NCI-H2171 treated with DMSO at 0.1 percent for 48 hours (cell line): ENCODE results near the gene MLYCD.

Source experiments
- DNase-seq: peaks from one replicate; lab custom pipeline; 2025; lab: John Stamatoyannopoulos, UW

MLYCD gene

GRCh38 chr16:83899272-83899897 is 470 bp downstream of the MLYCD start:
- peak; percentile 25 for DNase-seq

DNA sequence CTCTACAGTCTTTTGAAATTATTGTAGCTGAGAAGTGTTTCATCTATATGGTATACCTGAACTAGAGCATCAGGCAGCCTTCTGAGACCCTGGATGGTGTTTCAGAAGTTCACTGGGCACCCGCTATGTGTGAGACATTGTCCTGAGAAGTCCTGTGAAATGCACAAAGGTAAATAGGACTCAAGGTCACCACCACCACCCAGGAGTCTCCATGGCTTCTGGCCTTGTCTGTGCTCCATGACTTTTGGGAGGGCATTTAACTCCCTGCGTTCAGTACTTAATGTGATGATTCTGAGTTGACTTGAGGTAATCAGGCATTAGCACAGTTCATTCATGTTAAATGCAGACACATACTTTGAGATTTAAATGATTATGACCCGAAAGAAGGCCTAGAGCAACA is 1.1 kb downstream of the MLYCD start:
- DNase-seq, result no peak

GRCh38 chr16:83900571-83900970 is 1.7 kb downstream of the MLYCD start:
- DNase-seq, result no peak

- DNase-seq, result no peak
Measured at GRCh38 chr16:83901101-83901500, 2.2 kb downstream of the MLYCD start.

DNA sequence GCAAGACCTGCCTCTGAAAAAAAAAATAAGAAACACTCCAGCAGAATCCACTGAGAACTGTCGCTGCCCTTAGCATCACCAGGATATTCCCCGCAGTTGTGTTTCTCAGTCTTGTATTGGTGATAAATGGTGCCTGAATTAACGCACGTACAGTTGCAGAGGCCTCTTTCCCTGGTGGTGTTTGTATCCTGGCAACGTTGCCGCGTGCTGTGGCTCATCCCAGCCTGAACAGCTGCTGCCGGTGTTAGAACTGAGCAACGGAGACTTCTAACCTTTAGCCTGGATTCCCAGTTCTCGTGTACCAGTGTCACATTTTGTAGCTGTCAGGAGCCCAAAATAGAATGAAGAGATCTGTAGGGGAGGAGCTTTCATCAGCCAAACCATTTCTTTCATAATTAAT is 4.8 kb downstream of the MLYCD start:
- DNase-seq, result peak; percentile 91

DNA sequence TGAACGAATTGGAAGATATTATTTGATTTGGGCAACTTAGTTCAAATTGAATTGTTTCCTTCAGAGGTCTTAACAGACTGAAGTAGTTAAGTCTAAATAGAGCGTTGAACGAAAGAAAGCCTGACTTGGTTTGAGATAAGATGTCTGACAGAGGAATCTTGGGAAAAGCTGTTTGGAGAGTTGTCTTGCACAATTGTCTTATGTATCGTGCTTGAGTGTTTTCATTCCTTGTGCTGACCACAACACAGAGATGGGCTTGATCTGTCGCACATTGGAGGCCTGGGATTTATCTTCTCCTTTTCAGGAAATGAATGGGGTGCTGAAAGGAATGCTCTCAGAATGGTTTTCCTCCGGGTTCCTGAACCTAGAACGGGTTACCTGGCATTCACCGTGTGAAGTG is 7.8 kb downstream of the MLYCD start:
- no peak for DNase-seq

DNA sequence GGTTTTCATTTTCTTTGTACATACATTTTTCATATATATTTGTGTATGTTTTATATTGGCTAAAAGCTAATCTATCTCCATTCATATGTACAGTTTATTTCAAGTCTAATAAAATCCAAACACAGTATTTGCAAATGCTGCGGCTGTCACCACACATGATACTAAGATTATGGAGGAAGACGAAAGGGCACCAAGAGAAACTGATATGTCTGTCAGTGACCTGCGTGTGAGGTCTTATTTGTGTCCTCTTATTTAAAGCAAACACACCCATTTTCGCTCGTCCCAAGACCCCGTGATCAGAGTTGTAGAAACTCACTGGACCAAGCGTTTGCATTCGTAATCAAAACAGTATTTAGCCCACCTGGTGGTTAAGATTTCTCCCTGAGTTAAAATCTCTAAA is 8.2 kb downstream of the MLYCD start:
- DNase-seq, result no peak

DNA sequence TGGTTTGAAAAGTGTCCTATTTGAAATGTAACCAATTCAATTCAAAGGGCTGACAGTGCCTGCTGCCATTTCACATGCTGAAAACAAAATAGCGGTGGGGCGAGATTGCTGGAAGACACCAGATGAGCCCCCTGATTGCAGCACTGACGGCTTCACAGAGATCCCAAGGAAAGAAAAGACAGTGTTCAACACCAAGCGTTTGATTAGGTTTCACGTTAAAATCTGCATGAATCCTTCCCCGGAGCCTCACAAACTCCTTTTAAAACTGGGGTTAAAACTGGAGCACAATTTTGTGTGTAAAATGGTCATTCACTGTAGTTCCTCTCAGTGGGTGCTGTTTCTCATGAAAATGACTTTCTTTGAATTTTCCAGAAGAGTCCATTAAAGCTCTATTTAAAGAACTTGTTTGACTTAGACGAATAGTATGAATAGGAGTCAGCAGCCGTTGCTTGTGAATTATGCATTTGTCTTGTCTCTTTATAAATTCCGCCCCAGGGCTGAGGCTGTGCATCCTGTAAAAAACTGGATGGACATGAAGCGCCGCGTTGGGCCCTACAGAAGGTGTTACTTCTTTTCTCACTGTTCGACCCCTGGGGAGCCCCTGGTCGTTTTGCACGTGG is 8.8 kb downstream of the MLYCD start:
- DNase-seq, result no peak

GRCh38 chr16:83908798-83909197 is 9.9 kb downstream of the MLYCD start:
- no peak for DNase-seq

DNA sequence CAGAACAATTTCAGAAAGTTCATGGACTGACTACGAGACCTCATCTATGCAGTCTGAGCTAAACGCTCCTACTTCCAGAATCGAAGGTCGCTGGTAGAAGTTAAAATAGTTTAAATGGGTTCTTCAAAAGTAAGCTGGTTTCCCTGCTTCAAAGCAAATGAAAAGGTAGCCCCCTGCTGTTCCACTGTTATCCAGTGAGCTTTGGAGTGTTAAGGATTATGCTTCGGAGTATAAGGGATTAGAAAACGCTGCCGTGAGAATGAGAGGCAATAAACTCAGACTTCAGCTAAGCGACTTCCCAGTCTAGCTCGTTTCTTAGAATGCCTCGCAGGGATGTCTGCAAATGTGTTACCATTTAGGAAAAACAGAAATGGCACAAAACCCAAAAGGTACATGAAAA is 12.4 kb downstream of the MLYCD start:
- no peak for DNase-seq

DNA sequence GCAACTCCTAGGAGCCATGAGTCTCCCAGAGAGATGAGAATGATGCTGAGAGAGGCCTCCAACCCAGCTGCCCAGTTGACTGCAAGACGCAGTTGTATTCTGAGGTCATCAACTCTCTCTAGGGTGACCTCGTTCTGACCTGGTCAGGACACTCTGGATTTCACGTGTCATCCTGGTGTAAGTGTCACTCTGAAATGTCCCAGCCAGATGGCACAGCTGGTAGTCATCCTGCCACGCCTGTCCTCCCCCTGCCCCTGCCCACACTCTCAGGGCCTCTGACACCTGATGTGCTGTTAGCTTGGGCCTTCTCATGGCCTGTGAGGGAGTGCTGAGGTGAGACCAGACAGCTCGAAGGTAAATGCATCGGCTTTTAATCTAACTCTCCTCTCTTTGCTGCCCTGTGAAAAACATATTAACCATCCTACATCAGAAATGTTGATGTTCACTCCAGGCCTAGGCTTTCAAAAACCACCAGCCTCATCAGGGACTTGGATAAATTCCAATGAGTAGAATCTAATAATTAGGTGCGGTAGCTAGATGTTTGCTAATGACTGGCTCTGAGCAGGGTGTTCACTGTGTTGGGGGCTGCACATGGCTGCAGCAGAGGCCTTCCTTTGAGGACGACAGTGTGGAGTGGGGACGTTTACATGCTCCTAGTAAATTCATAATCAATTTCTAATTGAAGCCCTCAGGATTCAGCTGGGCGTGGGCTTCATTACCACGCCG is 13.8 kb downstream of the MLYCD start:
- DNase-seq, result no peak

DNA sequence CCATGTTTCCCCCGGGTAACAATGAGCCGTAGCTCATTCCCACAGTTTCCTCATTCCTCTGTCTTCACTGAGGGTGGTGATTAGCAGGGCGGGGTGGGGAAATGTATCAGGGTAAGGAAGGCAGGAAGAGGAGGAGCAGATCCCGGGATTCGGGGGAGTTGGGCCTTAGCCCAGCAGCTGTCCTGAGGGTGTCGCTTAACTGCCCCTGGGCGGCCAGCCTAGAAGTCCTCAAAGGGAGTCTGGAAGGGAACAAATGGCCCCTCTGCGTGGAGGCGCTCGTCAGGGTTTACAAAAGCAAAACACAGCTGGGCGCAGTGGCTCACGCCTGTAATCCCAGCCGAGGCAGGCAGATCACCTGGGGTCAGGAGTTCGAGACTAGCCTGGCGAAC is 14.3 kb downstream of the MLYCD start:
- DNase-seq, result no peak

- no peak for DNase-seq
Measured at GRCh38 chr16:83914091-83914710, 15.3 kb downstream of the MLYCD start.

GRCh38 chr16:83915081-83915480 is 16.2 kb downstream of the MLYCD start:
- DNase-seq, result no peak

- DNase-seq, result no peak
Measured at GRCh38 chr16:83915491-83915890, 16.6 kb downstream of the MLYCD start.

GRCh38 chr16:83917152-83918120 is 18.5 kb downstream of the MLYCD start:
- no peak for DNase-seq

DNA sequence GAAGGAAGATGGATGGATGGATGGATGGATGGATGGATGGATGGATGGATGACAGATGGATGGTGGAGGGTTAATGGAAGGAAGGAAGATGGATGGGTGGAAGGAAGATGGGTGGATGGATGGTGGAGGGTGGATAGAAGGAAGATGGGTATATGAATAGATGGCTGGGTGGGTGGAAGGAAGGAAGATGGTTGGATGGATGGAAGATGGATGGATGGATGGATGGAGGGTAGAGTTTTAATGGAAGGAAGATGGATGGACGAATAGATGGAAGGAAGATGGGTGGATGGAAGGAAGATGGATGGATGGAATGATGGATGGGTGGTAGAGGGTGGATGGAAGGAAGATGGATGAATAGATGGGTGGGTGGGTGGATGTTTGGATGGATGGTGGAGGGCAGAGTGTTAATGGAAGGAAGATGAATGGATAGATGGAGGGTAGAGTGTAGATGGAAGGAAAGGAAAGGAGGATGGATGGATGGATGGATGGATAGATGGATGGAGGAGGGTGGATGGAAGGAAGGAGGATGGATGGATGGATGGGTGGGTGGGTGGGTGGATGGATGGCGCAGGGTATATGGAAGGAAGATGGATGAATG is 22.1 kb downstream of the MLYCD start:
- DNase-seq, result no peak

DNA sequence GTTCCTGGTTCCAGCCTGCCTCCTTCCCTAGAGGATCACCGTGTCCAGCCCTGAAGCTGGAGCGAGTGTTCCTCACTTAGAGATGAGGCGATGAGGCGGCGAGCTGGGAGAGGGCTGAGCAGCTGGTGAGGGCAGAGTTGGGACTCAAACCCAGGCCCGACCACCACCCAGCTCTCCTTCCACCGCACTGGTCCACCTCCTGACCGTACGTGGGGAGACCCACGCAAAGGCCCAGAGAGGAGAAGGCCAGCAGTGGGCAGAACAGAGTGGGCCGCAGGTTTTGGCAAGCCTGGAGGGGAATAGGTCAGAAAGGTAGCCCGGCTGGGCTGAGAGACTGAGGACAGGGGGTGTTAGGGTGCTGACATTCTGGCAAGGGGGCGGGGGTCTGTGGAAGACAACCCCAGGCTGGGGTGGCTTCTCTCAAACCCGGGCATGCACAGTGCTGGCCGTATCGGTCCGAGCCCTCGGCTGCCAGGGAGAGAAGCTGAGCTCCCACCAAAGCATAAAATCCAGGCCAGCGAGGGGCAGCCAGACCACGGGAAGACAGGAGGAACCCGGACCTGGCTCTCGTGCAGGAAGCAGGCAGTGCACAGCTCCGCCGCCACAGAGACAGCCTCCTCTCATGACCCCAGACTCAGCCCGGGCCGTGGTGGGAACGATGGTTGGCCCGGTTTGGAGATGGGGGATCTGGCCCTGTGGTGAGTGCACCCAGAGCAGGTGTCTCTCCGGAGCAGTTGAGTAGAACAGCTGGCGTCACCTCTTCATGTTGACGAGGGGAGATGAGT is 24.9 kb downstream of the MLYCD start:
- DNase-seq, result peak; percentile 28

- no peak for DNase-seq
Measured at GRCh38 chr16:83924686-83925085, 25.8 kb downstream of the MLYCD start.

GRCh38 chr16:83925095-83925905 is 26.4 kb downstream of the MLYCD start:
- no peak for DNase-seq
